ENCODE results near the gene HRAS.

HRAS gene

DNA sequence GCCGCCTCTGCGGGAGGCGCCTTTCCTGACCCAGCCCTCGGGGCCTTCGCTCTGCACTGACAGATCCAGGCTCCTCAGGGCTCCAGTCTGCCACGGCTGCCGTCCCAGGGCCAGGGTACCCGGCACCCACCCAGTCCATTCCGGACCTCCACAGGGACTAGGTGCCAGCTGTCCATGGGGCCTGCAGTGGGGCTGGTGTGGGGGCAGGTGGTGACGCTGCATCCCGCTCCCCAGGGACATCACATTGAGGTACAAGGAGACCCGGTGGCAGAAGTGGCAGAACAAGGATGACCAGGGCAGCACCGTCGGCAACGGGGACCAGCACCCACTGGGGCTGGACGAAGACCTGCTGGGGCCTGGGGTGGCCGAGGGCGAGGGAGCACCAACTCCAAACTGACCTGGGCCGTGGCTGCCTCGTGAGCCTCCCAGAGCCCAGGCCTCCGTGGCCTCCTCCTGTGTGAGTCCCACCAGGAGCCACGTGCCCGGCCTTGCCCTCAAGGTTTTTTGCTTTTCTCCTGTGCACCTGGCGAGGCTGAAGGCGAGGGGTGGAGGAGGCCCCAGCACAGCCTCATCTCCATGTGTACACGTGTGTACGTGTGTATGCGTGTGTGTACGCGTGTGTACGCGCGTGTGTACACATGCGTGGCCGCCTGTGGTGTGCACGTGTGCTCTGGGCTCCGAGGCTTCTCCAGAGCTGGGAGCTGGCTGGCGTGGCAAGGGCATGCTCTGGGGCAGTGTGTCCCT, 45.0 kb downstream of the HRAS start:
- H3K4me3 ChIP-seq (ENCODE audit: low read depth, low read length) = no peak overlapping the region
- H3K9me3 ChIP-seq (ENCODE audit: severe bottlenecking) = no peaks in the 10 kb centered on the region
- H3K27ac ChIP-seq = no peak overlapping the region
- peaks cover 40% of the 10 kb centered on the region for H3K36me3 ChIP-seq
- no peaks in the 10 kb centered on the region for H3K27me3 ChIP-seq (ENCODE audit: insufficient read depth, low read depth, severe bottlenecking)
- no peak for TF ChIP-seq CTCF (IDR thresholded peaks at IDR 0.05; ENCODE audit: low read depth, low read length)
- DNase-seq = no peak

DNA sequence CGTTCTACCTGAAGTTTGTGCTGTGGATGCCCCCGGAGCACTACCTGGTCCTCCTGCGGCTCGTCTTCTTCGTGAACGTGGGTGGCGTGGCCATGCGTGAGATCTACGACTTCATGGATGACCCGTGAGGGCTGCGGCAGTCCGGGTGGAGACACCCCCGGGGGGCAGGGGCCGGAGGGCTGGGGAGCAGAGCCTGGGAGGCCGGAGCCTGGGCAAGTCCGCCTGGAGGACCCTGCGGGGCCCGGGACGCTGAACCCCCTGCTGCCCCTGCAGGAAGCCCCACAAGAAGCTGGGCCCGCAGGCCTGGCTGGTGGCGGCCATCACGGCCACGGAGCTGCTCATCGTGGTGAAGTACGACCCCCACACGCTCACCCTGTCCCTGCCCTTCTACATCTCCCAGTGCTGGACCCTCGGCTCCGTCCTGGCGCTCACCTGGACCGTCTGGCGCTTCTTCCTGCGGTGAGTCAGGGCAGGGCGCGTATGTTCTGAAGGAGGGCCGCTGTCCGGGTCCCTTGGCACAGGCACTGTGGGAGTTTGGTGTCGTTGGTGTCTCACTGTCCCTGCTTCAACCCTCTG, 45.7 kb downstream of the HRAS start:
- Histone ChIP-seq H3K36me3 (peaks cover 33% of the 10 kb centered on the region), H3K4me3 (ENCODE audit: low read depth, low read length) (no peak overlapping the region), H3K27ac (no peak overlapping the region), H3K27me3 (ENCODE audit: insufficient read depth, low read depth, severe bottlenecking) (no peaks in the 10 kb centered on the region), H3K9me3 (ENCODE audit: severe bottlenecking) (no peaks in the 10 kb centered on the region)
- no peak for DNase-seq
- TF ChIP-seq CTCF (IDR thresholded peaks at IDR 0.05; ENCODE audit: low read depth, low read length) = no peak

DNA sequence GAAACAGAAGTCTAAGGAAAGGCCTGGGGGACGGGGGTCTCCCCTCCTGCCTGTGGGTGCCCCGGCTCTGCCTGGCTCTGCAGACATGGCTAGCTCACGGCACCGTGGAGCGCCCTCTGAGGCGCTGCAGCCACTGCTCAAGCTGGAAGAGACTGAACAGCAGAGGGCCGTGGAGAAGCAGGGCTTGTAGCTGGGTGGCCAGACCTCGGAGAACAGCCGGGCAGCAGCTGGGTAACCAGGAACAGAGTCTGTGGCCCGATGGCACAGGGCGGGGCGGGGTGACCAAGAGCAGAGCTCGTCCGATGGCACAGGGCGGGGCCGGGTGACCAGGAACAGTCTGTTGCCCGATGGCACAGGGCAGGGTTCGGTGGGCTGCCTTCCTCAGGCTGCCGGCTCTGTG, 46.4 kb downstream of the HRAS start:
- no peaks in the 10 kb centered on the region for H3K9me3 ChIP-seq (ENCODE audit: severe bottlenecking)
- H3K27ac ChIP-seq = no peak overlapping the region
- H3K27me3 ChIP-seq (ENCODE audit: insufficient read depth, low read depth, severe bottlenecking) = no peaks in the 10 kb centered on the region
- no peak for DNase-seq
- H3K4me3 ChIP-seq (ENCODE audit: low read depth, low read length) = no peak overlapping the region
- no peak for TF ChIP-seq CTCF (IDR thresholded peaks at IDR 0.05; ENCODE audit: low read depth, low read length)
- peaks cover 27% of the 10 kb centered on the region for H3K36me3 ChIP-seq

- Histone ChIP-seq H3K27ac (no peak overlapping the region), H3K4me3 (ENCODE audit: low read depth, low read length) (no peak overlapping the region), H3K9me3 (ENCODE audit: severe bottlenecking) (no peaks in the 10 kb centered on the region), H3K36me3 (peaks cover 24% of the 10 kb centered on the region), H3K27me3 (ENCODE audit: insufficient read depth, low read depth, severe bottlenecking) (no peaks in the 10 kb centered on the region)
- DNase-seq = no peak
- TF ChIP-seq CTCF (IDR thresholded peaks at IDR 0.05; ENCODE audit: low read depth, low read length) = no peak
Observed at GRCh38 chr11:488579-488978, 46.8 kb downstream of the HRAS start.

DNA sequence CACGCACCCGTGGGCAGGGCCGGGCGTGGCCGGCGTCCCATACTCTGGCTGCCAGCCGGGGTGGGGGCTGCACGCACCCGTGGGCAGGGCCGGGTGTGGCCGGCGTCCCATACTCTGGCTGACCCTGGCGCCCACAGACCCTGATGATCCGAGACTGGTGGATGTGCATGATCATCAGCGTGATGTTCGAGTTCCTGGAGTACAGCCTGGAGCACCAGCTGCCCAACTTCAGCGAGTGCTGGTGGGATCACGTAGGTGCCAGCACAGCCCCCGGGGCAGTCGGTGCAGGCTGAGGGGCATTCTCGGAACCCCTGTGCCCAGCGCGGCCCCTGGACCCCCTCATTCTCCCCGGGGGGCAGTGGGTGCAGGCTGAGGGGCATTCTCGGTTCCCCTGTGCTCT, 47.3 kb downstream of the HRAS start:
- DNase-seq = no peak
- no peaks in the 10 kb centered on the region for H3K27me3 ChIP-seq (ENCODE audit: insufficient read depth, low read depth, severe bottlenecking)
- H3K9me3 ChIP-seq (ENCODE audit: severe bottlenecking) = no peaks in the 10 kb centered on the region
- no peak overlapping the region for H3K4me3 ChIP-seq (ENCODE audit: low read depth, low read length)
- TF ChIP-seq CTCF (IDR thresholded peaks at IDR 0.05; ENCODE audit: low read depth, low read length) = no peak
- no peak overlapping the region for H3K27ac ChIP-seq
- H3K36me3 ChIP-seq = peaks cover 18% of the 10 kb centered on the region

All from WERI-Rb-1 (cell line).